ENCODE results near the gene C1orf53.

DNA sequence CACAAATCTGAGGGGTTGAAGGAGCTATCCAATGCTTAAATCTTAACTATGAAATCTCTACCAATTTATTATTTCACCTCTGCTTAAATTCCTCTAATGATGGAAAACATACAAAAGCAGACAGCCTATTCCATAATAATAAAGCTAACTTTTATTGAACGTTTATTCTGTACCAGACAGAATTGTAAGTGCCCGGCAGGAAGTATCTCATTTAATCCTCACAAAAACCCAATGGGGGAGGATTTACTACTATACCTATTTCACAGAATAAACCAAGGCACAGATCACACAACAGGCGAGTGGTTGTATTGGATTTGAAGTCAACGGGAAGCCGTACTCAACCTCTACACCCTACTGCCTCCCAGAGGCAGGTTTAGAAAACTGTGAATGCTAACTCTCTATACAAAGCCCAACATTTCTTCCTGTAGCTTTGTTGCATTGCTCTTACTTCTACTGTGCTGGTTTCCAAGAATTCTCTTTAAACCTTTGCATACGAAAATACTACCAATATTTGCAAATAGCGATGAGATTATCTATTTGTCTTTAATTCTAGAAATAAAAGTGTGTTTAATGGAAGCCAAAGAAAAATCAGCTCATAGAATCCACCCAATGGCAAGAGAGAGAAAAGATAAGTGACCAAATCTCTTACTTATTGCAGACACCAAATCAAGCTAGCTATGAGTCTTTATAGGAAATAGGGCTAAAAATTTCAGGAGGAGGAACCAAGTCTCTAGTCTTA, 33.5 kb upstream of the C1orf53 start:
- TF ChIP-seq, protein P1, sequence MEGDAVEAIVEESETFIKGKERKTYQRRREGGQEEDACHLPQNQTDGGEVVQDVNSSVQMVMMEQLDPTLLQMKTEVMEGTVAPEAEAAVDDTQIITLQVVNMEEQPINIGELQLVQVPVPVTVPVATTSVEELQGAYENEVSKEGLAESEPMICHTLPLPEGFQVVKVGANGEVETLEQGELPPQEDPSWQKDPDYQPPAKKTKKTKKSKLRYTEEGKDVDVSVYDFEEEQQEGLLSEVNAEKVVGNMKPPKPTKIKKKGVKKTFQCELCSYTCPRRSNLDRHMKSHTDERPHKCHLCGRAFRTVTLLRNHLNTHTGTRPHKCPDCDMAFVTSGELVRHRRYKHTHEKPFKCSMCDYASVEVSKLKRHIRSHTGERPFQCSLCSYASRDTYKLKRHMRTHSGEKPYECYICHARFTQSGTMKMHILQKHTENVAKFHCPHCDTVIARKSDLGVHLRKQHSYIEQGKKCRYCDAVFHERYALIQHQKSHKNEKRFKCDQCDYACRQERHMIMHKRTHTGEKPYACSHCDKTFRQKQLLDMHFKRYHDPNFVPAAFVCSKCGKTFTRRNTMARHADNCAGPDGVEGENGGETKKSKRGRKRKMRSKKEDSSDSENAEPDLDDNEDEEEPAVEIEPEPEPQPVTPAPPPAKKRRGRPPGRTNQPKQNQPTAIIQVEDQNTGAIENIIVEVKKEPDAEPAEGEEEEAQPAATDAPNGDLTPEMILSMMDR (IDR thresholded peaks at IDR 0.05; ENCODE audit: low read length): peak; percentile 75
- TF ChIP-seq EZH2 (IDR thresholded peaks at IDR 0.05; ENCODE audit: borderline replicate concordance, low read length): no peak
